Stomach (tissue), 9 donors: ENCODE measurements around the gene ZFHX3. TPM values are rescaled to one million over a fixed set of nuclear protein-coding genes. Genes with fewer than 3 reads are reported as not detected.
A peak's percentile ranks its signal among the peaks of the same experiment; 100 is the strongest.

ENCODE experiments used
- DNase-seq, 2 donors: peaks; one replicate each; pipeline versions ENCODE4 v3.0.0 to v3.0.0-alpha.2; 2013 to 2019
- H3K27ac ChIP-seq, 5 donors: fragments of 200-600 bp in 4 of 5; sonication (generic) in 4 of 5; one replicate each; pipeline ENCODE4 v1.5.1; 2013 to 2019; ENCODE audit warnings: mild to moderate bottlenecking in 1 of 5, moderate library complexity in 1 of 5
- H3K27me3 ChIP-seq, 3 donors: fragments of 200-600 bp; sonication (generic); one replicate each; pipeline ENCODE4 v1.5.1; 2017 to 2019; ENCODE audit warnings: mixed run types in 1 of 3
- H3K36me3 ChIP-seq, 4 donors: fragments of 200-600 bp; sonication (generic); 1 replicate in 3 of 4; 2 replicates in 1 of 4; pipeline ENCODE4 v1.5.1; 2016 to 2019
- H3K4me1 ChIP-seq, 4 donors: fragments of 200-600 bp; sonication (generic); one replicate each; pipeline ENCODE4 v1.5.1; 2016 to 2019
- H3K4me3 ChIP-seq, 4 donors: fragments of 200-600 bp; sonication (generic) in 3 of 4; one replicate each; pipeline ENCODE4 v1.5.1; 2016 to 2019; ENCODE audit warnings: mild to moderate bottlenecking in 1 of 4
- H3K9me3 ChIP-seq, 4 donors: fragments of 200-600 bp; sonication (generic); one replicate each; pipeline ENCODE4 v1.5.1; 2016 to 2019
- CTCF ChIP-seq, 7 experiments: fragments of 450-650 bp in 4 of 7; fragments of 200-600 bp in 3 of 7; sonication (generic) in 3 of 7; IDR thresholded peaks; one replicate each; pipeline ENCODE4 v1.5.1; 2016 to 2019; ENCODE audit warnings: antibody characterized with exemption in 7 of 7, control low read depth in 2 of 7, mild to moderate bottlenecking in 1 of 7
- EP300 ChIP-seq: sonication (generic); formaldehyde crosslinking; IDR thresholded peaks from one replicate; pipeline ENCODE4 v1.6.1; 2017; ENCODE audit warnings: antibody characterized with exemption
- POLR2A ChIP-seq, 4 donors: fragments of 450-650 bp; IDR thresholded peaks; one replicate each; pipeline ENCODE4 v1.6.1; 2016; ENCODE audit warnings: antibody characterized with exemption in 4 of 4, control low read depth in 2 of 4, mild to moderate bottlenecking in 1 of 4, moderate library complexity in 1 of 4
- POLR2AphosphoS5 ChIP-seq, 3 donors: sonication (generic); formaldehyde crosslinking; IDR thresholded peaks; one replicate each; pipeline ENCODE4 v1.6.1; 2016; ENCODE audit warnings: antibody characterized with exemption in 3 of 3
- WGBS, 5 donors: extraction: QIAGEN DNeasy Blood & Tissue Kit in 3 of 5; methylation state at CpG; one replicate each; pipeline versions ENCODE4 v1.1.5 to v1.1.7; 2013 to 2018; 5-methylcytosine and 5-hydroxymethylcytosine counted together
- intact Hi-C: fragments of 100-400 bp; cut with DNase I; formaldehyde crosslinking; loops from one replicate; pipeline ENCODE4 v1.15.1; 2023; ENCODE audit warnings: low total_unique reads
- polyA plus RNA-seq, 3 donors: library from polyadenylated mRNA; stranded (reverse); fragments of 200-250 nt; gene quantifications; one replicate each; pipeline ENCODE4 v1.2.3, GENCODE V29; 2013
- total RNA-seq, 5 donors: library from RNA; depleted of rRNA; stranded (reverse); fragments of >200 nt; gene quantifications; one replicate each; pipeline versions ENCODE4 v1.1.0 to v1.2.3, GENCODE V29; 2014 to 2016
- donor health status: healthy with polysubstance abuse.
- donor health status: Bipolar disorder and iron deficiency.
- donor health status: healthy.

ZFHX3 gene
- total and polyA plus RNA-seq, 8 donors, result 1.1 to 27.5 (median 11.8) TPM

GRCh38 chr16:72992142-72992601 lies 55.8 kb downstream of the ZFHX3 start:
- Histone ChIP-seq H3K9me3 (no peaks in the 10 kb centered on the region), H3K36me3 (no peaks in the 10 kb centered on the region), H3K4me1 (peaks cover 53 to 99% (median 85%) of the 10 kb centered on the region in 4 donors), H3K27ac (peak overlapping the region in 4 of 5 donors; percentile 10 to 87 (median 84)), H3K4me3 (no peak overlapping the region), H3K27me3 (no peaks in the 10 kb centered on the region)
- peak in 1 of 2 donors; percentile 60 for DNase-seq
- WGBS, 5 donors, result 63 to 77% (median 69%) methylated on average over 5 to 6 of the region's 6 CpGs
- intact Hi-C loops, result no loop called here
- TF ChIP-seq POLR2AphosphoS5 (IDR thresholded peaks at IDR 0.05) (no peak), CTCF (IDR thresholded peaks at IDR 0.05) (no peak), EP300 (no peak), POLR2A (IDR thresholded peaks at IDR 0.05) (no peak)

DNA sequence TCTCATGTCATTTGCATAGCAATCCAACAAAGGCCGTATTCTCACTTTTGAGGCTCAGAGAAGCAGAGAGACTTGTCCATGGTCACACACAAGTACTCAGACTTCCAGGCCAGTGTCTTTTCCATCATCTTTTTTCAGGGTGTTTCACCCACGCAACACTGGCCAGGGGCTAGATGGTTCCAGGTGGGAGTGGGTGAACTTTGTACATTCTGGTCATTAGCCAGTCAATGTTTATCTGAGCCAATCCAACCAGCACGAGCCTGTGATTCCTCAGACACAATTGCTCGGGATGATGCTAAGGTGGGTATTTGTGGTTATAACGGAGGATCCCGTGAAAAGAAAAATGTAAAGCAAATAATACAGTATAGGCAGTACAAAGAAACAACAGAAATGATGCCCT lies 56.3 kb downstream of the ZFHX3 start:
- no peak for TF ChIP-seq CTCF (IDR thresholded peaks at IDR 0.05)
- TF ChIP-seq POLR2AphosphoS5 (IDR thresholded peaks at IDR 0.05), result no peak
- no peak for TF ChIP-seq POLR2A (IDR thresholded peaks at IDR 0.05)
- TF ChIP-seq EP300, result no peak
- Histone ChIP-seq H3K4me1 (peaks cover 48 to 98% (median 82%) of the 10 kb centered on the region in 4 donors), H3K36me3 (no peaks in the 10 kb centered on the region), H3K27me3 (no peaks in the 10 kb centered on the region), H3K9me3 (no peaks in the 10 kb centered on the region), H3K4me3 (no peak overlapping the region), H3K27ac (peak overlapping the region in 4 of 5 donors; percentile 82 to 87 (median 84))
- intact Hi-C loops, result no loop called here
- DNase-seq, result no peak
- 64 to 80% (median 78%) methylated on average over 6 of the region's 6 CpGs for WGBS, 5 donors

GRCh38 chr16:72991211-72991610 lies 56.7 kb downstream of the ZFHX3 start:
- no peaks in the 10 kb centered on the region for H3K9me3 ChIP-seq
- no peak for TF ChIP-seq CTCF (IDR thresholded peaks at IDR 0.05)
- TF ChIP-seq EP300, result no peak
- TF ChIP-seq POLR2A (IDR thresholded peaks at IDR 0.05), result no peak
- TF ChIP-seq POLR2AphosphoS5 (IDR thresholded peaks at IDR 0.05), result no peak
- no peaks in the 10 kb centered on the region for H3K36me3 ChIP-seq
- intact Hi-C loops, result no loop called here
- no peaks in the 10 kb centered on the region for H3K27me3 ChIP-seq
- WGBS, 5 donors, result 86 to 91% (median 89%) methylated on average over 2 of the region's 2 CpGs
- DNase-seq, result no peak
- H3K4me3 ChIP-seq, result no peak overlapping the region
- peaks cover 46 to 97% (median 79%) of the 10 kb centered on the region in 4 donors for H3K4me1 ChIP-seq
- peak overlapping the region in 4 of 5 donors; percentile 82 to 87 (median 84) for H3K27ac ChIP-seq

DNA sequence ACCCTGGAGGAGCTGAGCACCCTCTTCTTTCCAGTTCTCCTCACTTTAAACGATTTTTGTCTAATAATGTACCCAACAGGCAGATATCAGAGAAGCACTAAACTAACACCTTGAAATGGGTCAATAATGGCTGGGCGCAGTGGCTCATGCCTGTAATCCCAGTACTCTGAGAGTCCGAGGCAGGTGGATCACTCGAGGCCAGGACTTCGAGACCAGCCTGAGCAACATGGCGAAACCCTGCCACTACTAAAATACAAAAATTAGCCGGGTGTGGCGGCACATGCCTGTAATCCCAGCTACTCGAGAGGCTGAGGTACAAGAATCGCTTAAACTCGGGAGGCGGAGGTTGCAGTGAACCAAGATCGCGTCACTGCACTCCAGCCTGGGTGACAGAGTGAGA lies 57.4 kb downstream of the ZFHX3 start:
- Histone ChIP-seq H3K27me3 (no peaks in the 10 kb centered on the region), H3K36me3 (no peaks in the 10 kb centered on the region), H3K4me3 (peak overlapping the region in 1 of 4 donors; percentile 2), H3K4me1 (peaks cover 46 to 97% (median 79%) of the 10 kb centered on the region in 4 donors), H3K27ac (peak overlapping the region in 4 of 5 donors; percentile 82 to 87 (median 84)), H3K9me3 (no peaks in the 10 kb centered on the region)
- intact Hi-C loops, result no loop called here
- no peak for DNase-seq
- WGBS, 5 donors, result 81 to 97% (median 88%) methylated on average over 13 to 14 of the region's 14 CpGs
- TF ChIP-seq POLR2AphosphoS5 (IDR thresholded peaks at IDR 0.05), result no peak
- TF ChIP-seq EP300, result no peak
- TF ChIP-seq CTCF (IDR thresholded peaks at IDR 0.05), result no peak
- TF ChIP-seq POLR2A (IDR thresholded peaks at IDR 0.05), result no peak
